GM21737 (cell line): Measurements from ENCODE around the gene FBXO46.
"Not testable (repeated sequence)": the region's sequence is repeated elsewhere in the genome, so short reads cannot be mapped to it uniquely, and the experiment has no call there.

Experiments
- ATAC-seq: cut with Tn5 transposase; IDR thresholded peaks from one replicate; pipeline ENCODE4 v1.9.1; 2021; ENCODE audit warnings: mild to moderate bottlenecking, moderate library complexity; ENCODE audit not compliant: unreplicated experiment

FBXO46 gene

DNA sequence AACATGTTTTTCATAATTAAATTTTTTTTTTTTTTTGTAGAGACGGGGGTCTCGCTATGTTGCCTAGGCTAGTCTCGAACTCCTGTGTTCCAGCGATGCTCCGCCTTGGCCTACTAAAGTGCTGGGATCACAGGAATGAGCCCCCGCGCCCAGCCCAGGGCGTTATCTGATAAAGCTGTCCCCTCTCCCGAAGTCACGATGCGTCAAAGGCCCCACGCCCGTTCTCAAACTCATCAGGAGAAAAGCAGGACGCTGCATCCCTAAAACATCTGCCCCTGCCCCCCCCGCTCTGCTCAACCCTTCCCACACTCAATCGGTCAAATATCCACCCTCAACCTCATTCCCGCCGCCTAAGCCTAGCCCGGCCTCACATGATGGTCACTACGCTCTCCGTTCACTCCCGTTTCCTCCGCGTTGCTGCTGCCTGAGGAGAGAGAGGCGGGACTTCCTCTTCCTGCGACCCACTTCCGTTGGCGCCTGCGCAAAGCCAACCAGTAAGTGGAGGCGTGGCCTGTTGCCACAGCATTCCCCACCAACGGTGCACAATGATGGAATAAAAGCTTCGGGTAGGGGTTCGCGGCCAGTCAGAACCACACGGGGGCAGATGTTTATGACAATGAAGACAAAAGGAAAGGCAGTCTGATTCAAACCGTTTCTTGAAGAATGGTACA lies 39.0 kb downstream of the FBXO46 start, which contains the start of gene SNRPD2:
Gene SNRPD2, minus strand, starts transcription at position 438 of the 671 bp plus-strand sequence. Its CDS starts 65 bp downstream, at position 373.
- peak; percentile 44 for ATAC-seq

- ATAC-seq, result no peak
Measured at GRCh38 chr19:45687599-45687998, 43.1 kb downstream of the FBXO46 start.

GRCh38 chr19:45685045-45685444 lies 45.7 kb downstream of the FBXO46 start:
- ATAC-seq, result not testable (repeated sequence)

- no peak for ATAC-seq
Measured at GRCh38 chr19:45682908-45683307, 47.8 kb downstream of the FBXO46 start.

DNA sequence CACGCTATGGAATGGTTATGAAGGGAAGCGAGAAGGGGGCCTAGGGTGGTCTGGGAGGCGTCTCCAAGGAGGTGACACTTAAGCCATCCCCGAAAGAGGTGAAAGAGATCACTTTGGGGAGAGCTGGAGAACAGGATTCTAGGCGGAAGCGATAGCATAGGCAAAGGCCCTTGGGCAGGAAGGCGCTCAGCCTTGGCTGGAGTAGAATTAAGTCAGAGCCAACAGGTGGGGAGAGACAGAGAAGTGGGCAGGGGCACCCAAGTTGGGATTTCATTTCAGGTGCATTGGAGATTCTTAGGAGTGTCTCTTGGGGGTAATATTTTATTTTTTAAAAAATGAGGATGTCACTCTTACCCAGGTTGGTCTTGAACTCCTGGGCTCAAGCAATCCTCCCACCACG lies 48.6 kb downstream of the FBXO46 start:
- ATAC-seq, result no peak

- peak; percentile 66 for ATAC-seq
Measured at GRCh38 chr19:45681391-45682015, 49.2 kb downstream of the FBXO46 start.

DNA sequence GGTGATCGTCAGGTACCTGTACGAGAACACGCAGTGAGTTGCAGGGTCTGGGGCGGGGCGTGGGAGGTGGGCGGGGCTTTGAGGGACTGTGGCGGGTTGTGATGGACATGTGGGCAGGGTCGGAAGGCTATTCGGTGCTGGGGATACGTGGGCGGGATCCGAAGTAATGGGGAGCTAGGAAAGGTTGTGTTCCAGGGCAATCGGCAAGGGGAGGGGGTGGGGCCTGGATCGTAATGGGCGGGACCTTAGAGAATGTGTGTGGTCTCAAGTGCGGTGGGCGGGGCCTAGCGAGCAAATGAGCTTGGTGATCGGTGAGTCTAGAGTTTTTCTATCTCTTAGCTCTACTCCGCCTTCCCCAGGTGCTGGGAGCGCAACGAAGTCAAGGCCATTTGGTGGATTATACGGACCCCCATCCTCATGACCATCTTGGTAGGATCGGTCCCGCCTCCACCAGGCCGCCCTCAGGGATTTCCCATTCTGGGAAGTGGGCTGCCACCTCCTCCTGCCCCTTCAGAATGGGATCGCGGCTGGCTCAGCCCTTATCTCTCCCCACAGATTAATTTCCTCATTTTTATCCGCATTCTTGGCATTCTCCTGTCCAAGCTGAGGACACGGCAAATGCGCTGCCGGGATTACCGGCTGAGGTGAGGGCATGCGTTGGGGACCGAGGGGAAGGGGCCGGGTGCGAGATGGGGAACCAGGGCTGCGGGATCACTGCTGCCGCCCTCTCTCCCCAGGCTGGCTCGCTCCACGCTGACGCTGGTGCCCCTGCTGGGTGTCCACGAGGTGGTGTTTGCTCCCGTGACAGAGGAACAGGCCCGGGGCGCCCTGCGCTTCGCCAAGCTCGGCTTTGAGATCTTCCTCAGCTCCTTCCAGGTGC lies 53.1 kb downstream of the FBXO46 start:
- no peak for ATAC-seq

GRCh38 chr19:45676851-45677263 lies 53.8 kb downstream of the FBXO46 start:
- ATAC-seq, result no peak

- no peak for ATAC-seq
Measured at GRCh38 chr19:45674946-45675345, 55.8 kb downstream of the FBXO46 start.

GRCh38 chr19:45670670-45671453 lies 59.8 kb downstream of the FBXO46 start:
- peak; percentile 47 for ATAC-seq

GRCh38 chr19:45668342-45668871 lies 62.3 kb downstream of the FBXO46 start:
- ATAC-seq, result no peak

DNA sequence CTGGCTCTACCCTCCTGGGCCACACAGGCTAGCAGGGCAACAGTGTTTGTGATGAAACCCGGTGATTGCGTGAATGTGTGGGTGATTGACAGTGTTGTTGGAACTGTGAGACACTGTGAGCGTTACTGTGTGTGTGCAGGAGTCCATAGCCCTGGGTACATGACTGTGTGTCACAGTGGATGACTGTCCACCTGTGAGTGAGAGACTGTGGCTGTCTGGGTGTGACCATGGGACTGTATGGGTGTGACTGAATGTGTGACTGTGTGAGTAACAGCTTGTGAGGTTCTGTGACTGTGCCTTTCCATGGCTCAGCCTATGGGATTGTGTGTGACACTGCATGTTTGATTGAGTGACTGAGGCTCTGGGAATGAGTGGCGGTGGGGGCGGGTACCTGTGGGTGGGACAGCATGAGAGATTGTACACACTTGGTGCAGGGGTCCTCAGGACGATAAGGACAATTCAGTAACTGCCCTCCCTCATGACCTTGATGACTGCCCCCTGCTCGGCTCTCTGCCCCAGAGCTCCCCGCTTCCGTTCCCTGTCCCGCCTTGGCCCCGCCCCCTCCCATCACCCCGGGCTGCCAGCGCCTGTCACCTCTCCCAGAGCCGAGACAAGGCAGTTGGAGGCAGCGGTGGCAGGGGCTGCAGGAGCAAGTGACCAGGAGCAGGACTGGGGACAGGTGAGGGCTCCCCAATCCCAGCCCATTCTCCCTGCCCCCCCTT lies 62.9 kb downstream of the FBXO46 start, which contains the start of gene GIPR:
Gene GIPR, plus strand, starts transcription at position 602 of the 722 bp plus-strand sequence. CDS start 1,300 bp downstream, outside the sequence.
- peak; percentile 34 for ATAC-seq

DNA sequence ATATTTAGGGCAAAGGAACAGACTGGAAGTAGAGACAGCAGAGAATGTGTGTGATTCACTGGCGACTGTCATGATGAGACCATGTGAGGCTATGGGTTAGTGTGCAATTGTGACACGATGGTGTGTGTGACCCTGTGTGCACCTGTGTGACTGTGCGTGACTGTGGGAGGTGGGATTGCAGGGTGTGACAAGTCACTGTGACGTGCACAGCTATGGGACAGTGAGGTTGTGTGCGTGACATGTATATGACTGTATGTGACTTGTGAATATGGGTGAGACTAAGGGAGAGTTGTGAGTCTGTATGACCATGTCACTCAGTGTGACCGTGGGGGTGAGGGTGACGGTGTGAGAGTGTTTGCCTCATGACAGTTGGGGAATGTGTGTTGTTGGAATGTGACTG lies 66.1 kb downstream of the FBXO46 start:
- ATAC-seq, result no peak

- ATAC-seq, result no peak
Measured at GRCh38 chr19:45663800-45664199, 66.9 kb downstream of the FBXO46 start.

DNA sequence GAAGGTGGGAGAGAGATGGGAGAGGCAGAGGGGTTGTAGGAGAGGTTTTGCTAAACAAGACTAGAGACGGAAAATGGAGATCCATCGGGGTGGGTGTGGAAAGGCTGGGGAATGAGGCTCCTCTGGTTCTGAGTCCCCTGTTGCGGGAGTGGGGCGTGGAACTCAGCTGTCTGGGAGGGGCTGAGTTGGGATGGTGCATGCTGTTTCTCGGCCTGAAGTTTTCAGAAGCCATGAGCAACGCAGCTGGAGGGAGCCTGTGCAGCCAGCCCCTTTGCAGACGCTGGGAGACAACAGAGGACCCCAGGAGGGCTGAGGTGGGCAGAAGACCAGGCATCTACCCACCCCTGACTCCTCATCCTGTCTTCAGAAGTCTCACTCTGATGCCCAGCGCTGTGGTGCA lies 70.1 kb downstream of the FBXO46 start:
- ATAC-seq, result no peak
